Measurements from ENCODE around the gene FETUB. TPM values are rescaled to one million over a fixed set of nuclear protein-coding genes. Genes with fewer than 3 reads are reported as not detected.

The FETUB gene
- total and polyA plus RNA-seq, 2 donors (not counting 3 experiments of a cell fraction or from before 2014, with no cell fraction given): not detected

- H3K9ac ChIP-seq (replicated peaks; ENCODE audit: extremely low read depth, insufficient read depth, low read length): no peak overlapping the region
- dilution Hi-C loops (cut with MboI; ENCODE audit: extremely low pct_ligation_motif_present, low sequenced_read_pairs): no loop called here
- no peak for DNase-seq (ENCODE audit: low read depth, low spot score)
- H3K27me3 ChIP-seq (ENCODE audit: control insufficient read depth in 2 of 2, insufficient read depth in 2 of 2, low read length in 2 of 2): peaks cover 0 to 3% of the 10 kb centered on the region in 2 experiments
- no peak overlapping the region for H3K4me2 ChIP-seq (ENCODE audit: insufficient read depth, low read length)
- ChIA-PET CTCF (no interaction called here), POLR2A (no interaction called here)
- no peaks in the 10 kb centered on the region for H3K79me2 ChIP-seq (ENCODE audit: control insufficient read depth, insufficient read depth, low read length)
- intact Hi-C loops (cut with micrococcal nuclease): no loop called here
- H2AFZ ChIP-seq (ENCODE audit: low read depth, low read length): no peak overlapping the region
- H3K9me1 ChIP-seq (replicated peaks; ENCODE audit: control insufficient read depth, extremely low read depth, insufficient read depth, low read length): no peaks in the 10 kb centered on the region
- H3K36me3 ChIP-seq (ENCODE audit: control insufficient read depth in 2 of 2, extremely low read depth in 1 of 2, insufficient read depth in 2 of 2, low read length in 2 of 2): no peaks in the 10 kb centered on the region
- no peaks in the 10 kb centered on the region for H4K20me1 ChIP-seq (replicated peaks; ENCODE audit: control insufficient read depth, extremely low read depth, insufficient read depth, low read length)
- no peaks in the 10 kb centered on the region for H3K9me3 ChIP-seq (replicated peaks; ENCODE audit: control insufficient read depth, insufficient read depth, low read length)
- TF ChIP-seq POLR2AphosphoS5 (IDR thresholded peaks at IDR 0.05; ENCODE audit: insufficient read depth, low read depth, low read length): no peak
- TF ChIP-seq MAX (IDR thresholded peaks at IDR 0.05; ENCODE audit: insufficient read depth, insufficient read length): no peak
- no peak for TF ChIP-seq MYC (IDR thresholded peaks at IDR 0.05; ENCODE audit: low read depth, low read length)
- TF ChIP-seq FOS (IDR thresholded peaks at IDR 0.05; ENCODE audit: borderline replicate concordance, insufficient read depth, low read length): no peak
- no peak for TF ChIP-seq EZH2 (IDR thresholded peaks at IDR 0.05; ENCODE audit: borderline replicate concordance, low read depth, low read length, severe bottlenecking)
- TF ChIP-seq CTCF (IDR thresholded peaks at IDR 0.05; ENCODE audit: extremely low read depth in 1 of 2, insufficient read depth in 1 of 2, low read depth in 1 of 2, low read length in 2 of 2): no peak
- no peak for TF ChIP-seq POLR2A (IDR thresholded peaks at IDR 0.05; ENCODE audit: low read depth, low read length)
- TF ChIP-seq JUN (IDR thresholded peaks at IDR 0.05; ENCODE audit: borderline replicate concordance, insufficient read depth, insufficient read length, low read depth): no peak
- TF ChIP-seq GATA2 (IDR thresholded peaks at IDR 0.05; ENCODE audit: insufficient read depth, insufficient read length, low read depth, low read length): no peak
- no peak overlapping the region for H3K4me3 ChIP-seq (replicated peaks in 1 of 3; ENCODE audit: insufficient read depth in 1 of 3, low read depth in 1 of 3, low read length in 3 of 3)
- no TSS peak for BruUV-seq (replicated peaks)
- H3K4me1 ChIP-seq (ENCODE audit: control insufficient read depth, extremely low read depth, insufficient read depth, low read length): no peaks in the 10 kb centered on the region
- FAIRE-seq: no peak
- no peak overlapping the region for H3K27ac ChIP-seq (ENCODE audit: insufficient read depth, low read depth, low read length)
Observed at GRCh38 chr3:186646106-186646505, 5.9 kb downstream of the FETUB start.

Data from endothelial cell of umbilical vein (primary cell).